ENCODE data around the gene CRCP.

DNA sequence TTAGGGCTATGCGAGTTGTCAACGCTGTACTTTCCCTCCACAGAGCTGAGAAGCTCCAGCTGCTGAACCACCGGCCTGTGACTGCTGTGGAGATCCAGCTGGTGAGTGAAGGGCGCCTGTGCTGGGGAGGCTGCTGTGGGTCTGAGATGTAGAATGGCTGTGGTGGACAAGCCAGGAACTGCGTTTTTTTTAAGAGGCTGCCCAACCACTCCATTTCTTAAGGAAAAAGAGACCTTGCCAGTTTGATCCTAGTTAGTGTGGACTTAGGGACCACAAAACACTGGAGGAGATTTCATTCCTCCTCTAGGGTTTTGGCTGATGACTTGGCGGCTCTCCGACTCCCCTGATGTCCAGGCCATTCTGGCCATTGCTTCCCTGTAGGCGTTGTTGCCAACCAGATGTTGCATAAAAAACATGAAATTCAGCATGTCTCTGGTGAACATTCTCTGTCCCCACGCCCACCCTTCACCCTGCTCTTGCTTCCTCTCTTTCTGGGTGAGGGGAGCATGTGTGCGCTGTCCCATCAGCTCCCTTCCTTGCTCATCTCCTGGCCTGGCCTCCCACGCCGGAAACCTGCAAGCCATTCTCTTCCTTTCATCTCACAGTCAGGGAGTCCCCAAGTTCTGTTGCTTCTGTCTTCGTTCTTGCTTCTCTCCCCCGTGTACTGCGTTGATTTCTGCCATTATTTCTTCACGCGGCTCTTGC is 30.9 kb downstream of the CRCP start:
- no peak for TF ChIP-seq EZH2 (IDR thresholded peaks at IDR 0.05; ENCODE audit: borderline replicate concordance, control insufficient read depth, low read depth, low read length)
- TF ChIP-seq, protein P1, sequence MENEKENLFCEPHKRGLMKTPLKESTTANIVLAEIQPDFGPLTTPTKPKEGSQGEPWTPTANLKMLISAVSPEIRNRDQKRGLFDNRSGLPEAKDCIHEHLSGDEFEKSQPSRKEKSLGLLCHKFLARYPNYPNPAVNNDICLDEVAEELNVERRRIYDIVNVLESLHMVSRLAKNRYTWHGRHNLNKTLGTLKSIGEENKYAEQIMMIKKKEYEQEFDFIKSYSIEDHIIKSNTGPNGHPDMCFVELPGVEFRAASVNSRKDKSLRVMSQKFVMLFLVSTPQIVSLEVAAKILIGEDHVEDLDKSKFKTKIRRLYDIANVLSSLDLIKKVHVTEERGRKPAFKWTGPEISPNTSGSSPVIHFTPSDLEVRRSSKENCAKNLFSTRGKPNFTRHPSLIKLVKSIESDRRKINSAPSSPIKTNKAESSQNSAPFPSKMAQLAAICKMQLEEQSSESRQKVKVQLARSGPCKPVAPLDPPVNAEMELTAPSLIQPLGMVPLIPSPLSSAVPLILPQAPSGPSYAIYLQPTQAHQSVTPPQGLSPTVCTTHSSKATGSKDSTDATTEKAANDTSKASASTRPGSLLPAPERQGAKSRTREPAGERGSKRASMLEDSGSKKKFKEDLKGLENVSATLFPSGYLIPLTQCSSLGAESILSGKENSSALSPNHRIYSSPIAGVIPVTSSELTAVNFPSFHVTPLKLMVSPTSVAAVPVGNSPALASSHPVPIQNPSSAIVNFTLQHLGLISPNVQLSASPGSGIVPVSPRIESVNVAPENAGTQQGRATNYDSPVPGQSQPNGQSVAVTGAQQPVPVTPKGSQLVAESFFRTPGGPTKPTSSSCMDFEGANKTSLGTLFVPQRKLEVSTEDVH (IDR thresholded peaks at IDR 0.05; ENCODE audit: low read depth, partially characterized antibody), result no peak
- TF ChIP-seq TBL1XR1 (IDR thresholded peaks at IDR 0.05; ENCODE audit: low read depth, low read length), result no peak
- TF ChIP-seq, protein P2, sequence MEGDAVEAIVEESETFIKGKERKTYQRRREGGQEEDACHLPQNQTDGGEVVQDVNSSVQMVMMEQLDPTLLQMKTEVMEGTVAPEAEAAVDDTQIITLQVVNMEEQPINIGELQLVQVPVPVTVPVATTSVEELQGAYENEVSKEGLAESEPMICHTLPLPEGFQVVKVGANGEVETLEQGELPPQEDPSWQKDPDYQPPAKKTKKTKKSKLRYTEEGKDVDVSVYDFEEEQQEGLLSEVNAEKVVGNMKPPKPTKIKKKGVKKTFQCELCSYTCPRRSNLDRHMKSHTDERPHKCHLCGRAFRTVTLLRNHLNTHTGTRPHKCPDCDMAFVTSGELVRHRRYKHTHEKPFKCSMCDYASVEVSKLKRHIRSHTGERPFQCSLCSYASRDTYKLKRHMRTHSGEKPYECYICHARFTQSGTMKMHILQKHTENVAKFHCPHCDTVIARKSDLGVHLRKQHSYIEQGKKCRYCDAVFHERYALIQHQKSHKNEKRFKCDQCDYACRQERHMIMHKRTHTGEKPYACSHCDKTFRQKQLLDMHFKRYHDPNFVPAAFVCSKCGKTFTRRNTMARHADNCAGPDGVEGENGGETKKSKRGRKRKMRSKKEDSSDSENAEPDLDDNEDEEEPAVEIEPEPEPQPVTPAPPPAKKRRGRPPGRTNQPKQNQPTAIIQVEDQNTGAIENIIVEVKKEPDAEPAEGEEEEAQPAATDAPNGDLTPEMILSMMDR (IDR thresholded peaks at IDR 0.05 in 2 of 3, conservative IDR thresholded peaks at IDR 0.05 in 1 of 3; ENCODE audit: control insufficient read depth in 2 of 3, extremely low read depth in 1 of 3, insufficient read depth in 1 of 3, low read depth in 3 of 3, low read length in 3 of 3), result no peak
- TF ChIP-seq CREB1 (IDR thresholded peaks at IDR 0.05; ENCODE audit: low read depth), result no peak
